Mesenchymal stem cell (in vitro differentiated cells and primary cell): ENCODE measurements around the gene MTTP.

Experiments used
- DNase-seq: peaks from one replicate; pipeline ENCODE4 v3.0.0-alpha.2; 2013
- H2AFZ ChIP-seq: one replicate; pipeline ENCODE4 v1.6.1; 2013; ENCODE audit warnings: low read depth, mild to moderate bottlenecking, control low read depth, inconsistent platforms, low read length, moderate library complexity
- H2AK5ac ChIP-seq: 2 replicates; pipeline ENCODE4 v1.6.1; 2013; ENCODE audit warnings: low read length, moderate library complexity, mild to moderate bottlenecking, inconsistent platforms; ENCODE audit not compliant: severe bottlenecking
- H2BK120ac ChIP-seq: one replicate; pipeline ENCODE4 v1.6.1; 2013; ENCODE audit warnings: low read depth, mild to moderate bottlenecking, inconsistent platforms, low read length, moderate library complexity
- H2BK12ac ChIP-seq, 2 experiments: one replicate each; pipeline ENCODE4 v1.6.1; 2013; ENCODE audit warnings: inconsistent platforms in 2 of 2, low read length in 2 of 2, mild to moderate bottlenecking in 2 of 2, moderate library complexity in 2 of 2, control low read depth in 1 of 2
- H2BK15ac ChIP-seq: one replicate; pipeline ENCODE4 v1.6.1; 2013; ENCODE audit warnings: mild to moderate bottlenecking, low read depth, inconsistent platforms; ENCODE audit not compliant: poor library complexity, severe bottlenecking
- H2BK5ac ChIP-seq: 2 replicates; pipeline ENCODE4 v1.6.1; 2013; ENCODE audit warnings: low read depth, mild to moderate bottlenecking, low read length, control low read depth, inconsistent platforms; ENCODE audit not compliant: poor library complexity, severe bottlenecking
- H3K14ac ChIP-seq, 2 experiments: one replicate each; pipeline ENCODE4 v1.6.1; 2013; ENCODE audit warnings: inconsistent platforms in 2 of 2, low read length in 2 of 2, control low read depth in 1 of 2, mild to moderate bottlenecking in 1 of 2, moderate library complexity in 1 of 2
- H3K18ac ChIP-seq, 2 experiments: one replicate each; pipeline ENCODE4 v1.6.1; 2013; ENCODE audit warnings: inconsistent platforms in 2 of 2, low read length in 2 of 2, control low read depth in 1 of 2, low read depth in 1 of 2, mild to moderate bottlenecking in 1 of 2
- H3K23ac ChIP-seq, 2 experiments: one replicate each; pipeline ENCODE4 v1.6.1; 2013; ENCODE audit warnings: inconsistent platforms in 2 of 2, low read length in 2 of 2, mild to moderate bottlenecking in 2 of 2, moderate library complexity in 2 of 2, control low read depth in 1 of 2
- H3K27ac ChIP-seq: 2 replicates; pipeline ENCODE4 v1.5.1; 2013; ENCODE audit warnings: mild to moderate bottlenecking, moderate library complexity, low read length, control low read depth, inconsistent platforms; ENCODE audit not compliant: poor library complexity, severe bottlenecking
- H3K27me3 ChIP-seq, 2 experiments: 2 replicates each; pipeline versions ENCODE4 v1.6.1 to v1.7.0; 2013; ENCODE audit warnings: low read length in 2 of 2, mild to moderate bottlenecking in 2 of 2, moderate library complexity in 2 of 2, control low read depth in 1 of 2, inconsistent platforms in 1 of 2; ENCODE audit not compliant: control insufficient read depth in 1 of 2, insufficient read depth in 1 of 2
- H3K36me3 ChIP-seq, 2 experiments: 2 replicates each; pipeline versions ENCODE4 v1.6.1 to v1.7.0; 2013; ENCODE audit warnings: low read length in 2 of 2, control low read depth in 1 of 2, inconsistent platforms in 1 of 2, low read depth in 1 of 2, mild to moderate bottlenecking in 1 of 2; ENCODE audit not compliant: insufficient read depth in 2 of 2, control insufficient read depth in 1 of 2
- H3K4ac ChIP-seq, 2 experiments: one replicate each; pipeline ENCODE4 v1.6.1; 2013; ENCODE audit warnings: inconsistent platforms in 2 of 2, low read length in 2 of 2, mild to moderate bottlenecking in 2 of 2, moderate library complexity in 2 of 2, control low read depth in 1 of 2, low read depth in 1 of 2
- H3K4me1 ChIP-seq: 2 replicates; pipeline ENCODE4 v1.6.1; 2013; ENCODE audit warnings: low read depth, low read length, control low read depth; ENCODE audit not compliant: control insufficient read depth, insufficient read depth
- H3K4me2 ChIP-seq: 2 replicates; pipeline ENCODE4 v1.6.1; 2013; ENCODE audit warnings: low read length, mild to moderate bottlenecking, inconsistent platforms; ENCODE audit not compliant: poor library complexity, severe bottlenecking
- H3K4me3 ChIP-seq, 2 experiments: 2 replicates each; pipeline versions ENCODE4 v1.5.1 to v1.7.0; 2013; ENCODE audit warnings: low read length in 2 of 2, mild to moderate bottlenecking in 2 of 2, control low read depth in 1 of 2, low read depth in 1 of 2; ENCODE audit not compliant: insufficient read depth in 1 of 2
- H3K79me1 ChIP-seq: replicated peaks from 2 replicates; pipeline ENCODE4 v1.6.1; 2013; ENCODE audit warnings: mild to moderate bottlenecking, control low read depth, low read length, inconsistent platforms; ENCODE audit not compliant: poor library complexity, severe bottlenecking
- H3K9ac ChIP-seq: 2 replicates; pipeline ENCODE4 v1.7.0; 2013; ENCODE audit warnings: mild to moderate bottlenecking, low read length, moderate library complexity
- H3K9me3 ChIP-seq: 2 replicates; pipeline ENCODE4 v1.7.0; 2013; ENCODE audit warnings: mild to moderate bottlenecking, low read length; ENCODE audit not compliant: control insufficient read depth
- H4K8ac ChIP-seq: one replicate; pipeline ENCODE4 v1.6.1; 2013; ENCODE audit warnings: inconsistent platforms, mild to moderate bottlenecking, low read length, moderate library complexity
- H4K91ac ChIP-seq: one replicate; pipeline ENCODE4 v1.6.1; 2013; ENCODE audit warnings: mild to moderate bottlenecking, low read length, inconsistent platforms
- WGBS: methylation state at CpG from one replicate; pipeline ENCODE4 v1.1.7; 2013; ENCODE audit warnings: mixed read lengths; 5-methylcytosine and 5-hydroxymethylcytosine counted together

MTTP gene

GRCh38 chr4:99664716-99665115 lies 90.1 kb downstream of the MTTP start:
- peak; percentile 6 for DNase-seq
- no peaks in the 10 kb centered on the region for H3K4me1 ChIP-seq
- H3K9me3 ChIP-seq = no peaks in the 10 kb centered on the region
- H2BK12ac ChIP-seq = no peak overlapping the region
- no peak overlapping the region for H2BK120ac ChIP-seq
- no peak overlapping the region for H3K18ac ChIP-seq
- H3K9ac ChIP-seq = no peak overlapping the region
- H2AK5ac ChIP-seq = no peak overlapping the region
- no peaks in the 10 kb centered on the region for H3K79me1 ChIP-seq
- no peak overlapping the region for H4K8ac ChIP-seq
- H3K23ac ChIP-seq = no peak overlapping the region
- H3K27me3 ChIP-seq = no peaks in the 10 kb centered on the region
- no peak overlapping the region for H2BK5ac ChIP-seq
- no peaks in the 10 kb centered on the region for H3K36me3 ChIP-seq
- no peak overlapping the region for H3K27ac ChIP-seq
- no peak overlapping the region for H4K91ac ChIP-seq
- H2AFZ ChIP-seq = no peak overlapping the region
- no peak overlapping the region for H3K4me2 ChIP-seq
- H3K4me3 ChIP-seq = no peak overlapping the region
- no peak overlapping the region for H2BK15ac ChIP-seq
- no peak overlapping the region for H3K4ac ChIP-seq
- no peak overlapping the region for H3K14ac ChIP-seq

GRCh38 chr4:99665983-99666382 lies 91.4 kb downstream of the MTTP start:
- WGBS = 82% methylated on average over 1 of the region's 1 CpG
- Histone ChIP-seq H3K4me1 (no peaks in the 10 kb centered on the region), H3K14ac (no peak overlapping the region), H3K36me3 (no peaks in the 10 kb centered on the region), H2BK5ac (no peak overlapping the region), H3K79me1 (no peaks in the 10 kb centered on the region), H4K91ac (no peak overlapping the region), H3K9ac (no peak overlapping the region), H2BK15ac (no peak overlapping the region), H3K4me2 (no peak overlapping the region), H2AK5ac (no peak overlapping the region), H3K4me3 (no peak overlapping the region), H3K23ac (no peak overlapping the region), H2BK120ac (no peak overlapping the region), H4K8ac (no peak overlapping the region), H3K9me3 (peaks cover 9% of the 10 kb centered on the region), H3K18ac (no peak overlapping the region), H3K4ac (no peak overlapping the region), H3K27ac (no peak overlapping the region), H2BK12ac (no peak overlapping the region), H2AFZ (no peak overlapping the region), H3K27me3 (no peaks in the 10 kb centered on the region)
- no peak for DNase-seq

GRCh38 chr4:99668472-99668871 lies 93.8 kb downstream of the MTTP start:
- Histone ChIP-seq H2BK12ac (no peak overlapping the region), H3K9me3 (peaks cover 26% of the 10 kb centered on the region), H3K14ac (no peak overlapping the region), H3K79me1 (no peaks in the 10 kb centered on the region), H3K4ac (no peak overlapping the region), H3K9ac (no peak overlapping the region), H3K4me2 (no peak overlapping the region), H2AFZ (no peak overlapping the region), H2BK15ac (no peak overlapping the region), H3K4me3 (no peak overlapping the region), H3K4me1 (no peaks in the 10 kb centered on the region), H2BK120ac (no peak overlapping the region), H3K23ac (no peak overlapping the region), H2AK5ac (no peak overlapping the region), H3K36me3 (no peaks in the 10 kb centered on the region), H3K18ac (no peak overlapping the region), H4K91ac (no peak overlapping the region), H3K27ac (no peak overlapping the region), H2BK5ac (no peak overlapping the region), H4K8ac (no peak overlapping the region), H3K27me3 (no peaks in the 10 kb centered on the region)
- 77% methylated on average over 1 of the region's 1 CpG for WGBS
- no peak for DNase-seq

GRCh38 chr4:99669084-99669483 lies 94.5 kb downstream of the MTTP start:
- no peak overlapping the region for H4K91ac ChIP-seq
- no peak overlapping the region for H3K14ac ChIP-seq
- WGBS = 100% methylated on average over 1 of the region's 1 CpG
- H4K8ac ChIP-seq = no peak overlapping the region
- no peak overlapping the region for H3K4ac ChIP-seq
- no peak overlapping the region for H3K9ac ChIP-seq
- no peak overlapping the region for H3K4me2 ChIP-seq
- H3K4me1 ChIP-seq = no peaks in the 10 kb centered on the region
- H3K18ac ChIP-seq = no peak overlapping the region
- H3K36me3 ChIP-seq = no peaks in the 10 kb centered on the region
- H3K9me3 ChIP-seq = peaks cover 32% of the 10 kb centered on the region
- H3K79me1 ChIP-seq = no peaks in the 10 kb centered on the region
- DNase-seq = no peak
- no peak overlapping the region for H2BK120ac ChIP-seq
- no peaks in the 10 kb centered on the region for H3K27me3 ChIP-seq
- H2BK12ac ChIP-seq = no peak overlapping the region
- no peak overlapping the region for H3K23ac ChIP-seq
- no peak overlapping the region for H2AFZ ChIP-seq
- H3K4me3 ChIP-seq = no peak overlapping the region
- no peak overlapping the region for H2BK15ac ChIP-seq
- H2BK5ac ChIP-seq = no peak overlapping the region
- no peak overlapping the region for H2AK5ac ChIP-seq
- H3K27ac ChIP-seq = no peak overlapping the region
